22Rv1 (cell line): ENCODE data around the gene WDR4.

Source experiments
- H3K27ac ChIP-seq: fragments of 450-650 bp; 2 replicates; pipeline ENCODE4 v1.5.1; 2017
- CTCF ChIP-seq: fragments of 450-650 bp; IDR thresholded peaks from 2 replicates; pipeline ENCODE4 v1.5.1; 2017; ENCODE audit warnings: mild to moderate bottlenecking
- ZFX ChIP-seq: fragments of 450-650 bp; IDR thresholded peaks from 2 replicates; pipeline ENCODE4 v1.6.1; 2017; ENCODE audit warnings: antibody characterized with exemption, borderline replicate concordance

The WDR4 gene

GRCh38 chr21:42865776-42866160, 13.6 kb downstream of the WDR4 start:
- no peak overlapping the region for H3K27ac ChIP-seq
- TF ChIP-seq CTCF (no peak), ZFX (no peak)

GRCh38 chr21:42864815-42865775, 14.2 kb downstream of the WDR4 start:
- TF ChIP-seq CTCF = no peak
- TF ChIP-seq ZFX = no peak
- H3K27ac ChIP-seq = no peak overlapping the region

GRCh38 chr21:42864286-42864685, 15.1 kb downstream of the WDR4 start:
- TF ChIP-seq CTCF (no peak), ZFX (no peak)
- no peak overlapping the region for H3K27ac ChIP-seq

- no peak overlapping the region for H3K27ac ChIP-seq
- TF ChIP-seq ZFX (no peak), CTCF (no peak)
These were observed 15.9 kb downstream of the WDR4 start for GRCh38 chr21:42863504-42863870.

GRCh38 chr21:42862774-42863503, 16.4 kb downstream of the WDR4 start:
- H3K27ac ChIP-seq = no peak overlapping the region
- no peak for TF ChIP-seq CTCF
- TF ChIP-seq ZFX = no peak

GRCh38 chr21:42861848-42862400, 17.4 kb downstream of the WDR4 start:
- TF ChIP-seq ZFX = no peak
- no peak for TF ChIP-seq CTCF
- no peak overlapping the region for H3K27ac ChIP-seq
